Measurements from ENCODE around the gene MLLT1.
"Not testable (repeated sequence)": the region's sequence is repeated elsewhere in the genome, so short reads cannot be mapped to it uniquely, and the experiment has no call there.

The MLLT1 gene, protein sequence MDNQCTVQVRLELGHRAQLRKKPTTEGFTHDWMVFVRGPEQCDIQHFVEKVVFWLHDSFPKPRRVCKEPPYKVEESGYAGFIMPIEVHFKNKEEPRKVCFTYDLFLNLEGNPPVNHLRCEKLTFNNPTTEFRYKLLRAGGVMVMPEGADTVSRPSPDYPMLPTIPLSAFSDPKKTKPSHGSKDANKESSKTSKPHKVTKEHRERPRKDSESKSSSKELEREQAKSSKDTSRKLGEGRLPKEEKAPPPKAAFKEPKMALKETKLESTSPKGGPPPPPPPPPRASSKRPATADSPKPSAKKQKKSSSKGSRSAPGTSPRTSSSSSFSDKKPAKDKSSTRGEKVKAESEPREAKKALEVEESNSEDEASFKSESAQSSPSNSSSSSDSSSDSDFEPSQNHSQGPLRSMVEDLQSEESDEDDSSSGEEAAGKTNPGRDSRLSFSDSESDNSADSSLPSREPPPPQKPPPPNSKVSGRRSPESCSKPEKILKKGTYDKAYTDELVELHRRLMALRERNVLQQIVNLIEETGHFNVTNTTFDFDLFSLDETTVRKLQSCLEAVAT

DNA sequence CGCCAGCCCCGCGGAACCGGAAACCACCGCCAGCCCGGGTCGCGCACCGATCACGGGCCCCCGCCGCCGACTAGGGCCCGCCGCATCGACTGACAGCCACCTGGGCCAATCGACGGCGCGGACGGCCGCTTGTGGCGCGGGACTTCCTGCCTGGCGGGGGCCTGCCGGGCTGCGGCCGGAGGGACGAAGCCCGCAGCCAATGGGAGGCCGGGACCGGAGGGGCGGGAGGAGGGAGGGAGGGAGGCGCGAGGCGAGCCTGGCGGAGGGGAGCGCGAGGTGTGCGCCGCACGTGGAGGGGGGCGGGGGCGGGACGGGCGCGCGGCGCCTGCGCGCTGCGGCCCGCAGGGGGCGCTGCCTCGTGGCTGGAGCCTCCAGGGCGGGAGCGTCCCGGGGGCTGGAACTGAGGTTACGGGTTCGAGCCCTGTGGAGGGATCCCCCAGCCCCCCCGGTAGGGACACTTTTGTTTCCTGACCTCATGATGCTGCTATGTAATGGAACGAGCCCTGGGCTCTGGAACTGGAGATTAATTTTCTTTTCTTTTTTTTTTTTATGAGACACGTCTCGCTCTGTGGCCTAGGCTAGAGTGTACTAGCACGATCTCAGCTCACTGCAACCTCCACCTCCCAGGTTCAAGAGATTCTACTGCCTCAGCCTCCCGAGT is at the start of gene MLLT1:
Gene MLLT1 (minus strand): TSS at position 45 of the 661 bp plus-strand sequence. CDS start 191 bp downstream, outside the sequence.
- DNase-seq (ENCODE audit: low read depth) = peak; percentile 95

DNA sequence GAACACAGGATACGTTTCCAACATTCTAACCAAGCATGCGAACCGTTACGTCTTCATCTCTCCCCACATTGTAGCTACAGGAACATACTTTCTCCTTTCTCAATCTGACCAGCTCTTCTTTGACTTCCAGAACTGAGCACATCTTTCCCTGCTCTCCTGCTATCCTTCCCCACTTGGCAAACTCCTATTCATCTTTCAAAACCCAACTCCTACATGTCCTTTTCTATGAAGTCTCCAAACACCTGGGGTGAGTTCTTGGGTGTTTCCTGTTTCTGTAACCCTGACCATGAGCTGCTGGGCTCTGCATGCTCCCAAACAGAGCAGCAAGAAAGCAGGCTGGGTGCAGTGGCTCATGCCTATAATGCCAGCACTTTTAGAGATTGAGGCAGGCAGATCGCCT is 47.0 kb upstream of the MLLT1 start:
- DNase-seq (ENCODE audit: low read depth) = no peak

DNA sequence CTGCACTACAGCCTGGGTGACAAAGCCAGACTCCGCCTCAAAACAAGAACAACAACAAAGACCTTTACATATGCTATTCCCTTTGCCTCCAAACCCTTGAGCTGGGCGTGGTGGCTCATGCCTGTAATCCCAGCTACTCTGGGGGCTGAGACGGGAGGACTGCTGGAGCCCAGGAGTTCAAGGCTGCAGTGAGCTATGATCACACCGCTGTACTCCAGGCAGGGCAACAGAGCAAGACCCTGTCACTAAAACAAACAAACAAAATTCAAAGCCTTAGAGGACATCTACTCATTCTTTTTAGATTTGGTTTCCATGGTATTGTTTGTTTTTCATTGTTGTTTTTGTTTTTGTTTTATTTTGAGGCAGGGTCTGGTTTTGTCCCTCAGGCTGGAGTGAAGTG is 45.8 kb upstream of the MLLT1 start:
- DNase-seq (ENCODE audit: low read depth) = no peak

DNA sequence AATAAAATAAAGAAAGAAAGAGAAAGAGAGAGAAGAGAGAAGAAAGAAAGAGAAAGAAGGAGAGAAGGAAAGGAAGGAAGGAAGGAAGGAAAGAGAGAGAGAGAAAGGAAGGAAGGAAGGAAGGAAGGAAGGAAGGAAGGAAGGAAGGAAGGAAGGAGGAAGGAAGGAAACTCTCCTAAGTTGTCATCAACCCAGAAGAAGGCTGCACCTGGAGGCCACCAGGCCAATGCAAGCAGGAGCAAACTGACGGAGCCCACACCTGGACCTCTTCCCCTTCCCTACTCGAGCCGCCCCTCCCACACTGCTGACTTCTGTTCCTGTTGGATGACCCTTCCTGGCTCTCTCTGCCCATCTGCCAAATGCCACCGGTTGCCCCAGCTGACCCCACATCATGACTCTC is 45.0 kb upstream of the MLLT1 start:
- no peak for DNase-seq (ENCODE audit: low read depth)

DNA sequence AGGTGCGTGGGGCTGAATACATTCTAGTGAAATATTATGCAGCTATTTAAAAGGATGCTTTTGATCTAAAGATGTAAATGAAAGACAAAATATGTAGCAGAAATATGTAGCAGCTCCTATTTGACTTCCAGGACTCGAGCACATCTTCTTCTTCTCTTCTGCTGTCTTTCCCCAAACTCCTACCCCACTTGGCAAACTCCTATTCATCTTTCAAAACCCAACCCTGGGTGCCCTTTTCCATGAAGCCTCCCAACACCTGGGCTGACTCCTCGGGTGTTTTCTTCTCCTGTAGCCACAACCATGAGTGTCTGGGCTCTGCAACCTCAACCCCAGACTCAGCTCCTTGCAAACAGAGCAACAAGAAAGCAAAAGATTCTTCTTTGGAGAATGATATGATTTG is 42.5 kb upstream of the MLLT1 start:
- DNase-seq (ENCODE audit: low read depth) = no peak

DNA sequence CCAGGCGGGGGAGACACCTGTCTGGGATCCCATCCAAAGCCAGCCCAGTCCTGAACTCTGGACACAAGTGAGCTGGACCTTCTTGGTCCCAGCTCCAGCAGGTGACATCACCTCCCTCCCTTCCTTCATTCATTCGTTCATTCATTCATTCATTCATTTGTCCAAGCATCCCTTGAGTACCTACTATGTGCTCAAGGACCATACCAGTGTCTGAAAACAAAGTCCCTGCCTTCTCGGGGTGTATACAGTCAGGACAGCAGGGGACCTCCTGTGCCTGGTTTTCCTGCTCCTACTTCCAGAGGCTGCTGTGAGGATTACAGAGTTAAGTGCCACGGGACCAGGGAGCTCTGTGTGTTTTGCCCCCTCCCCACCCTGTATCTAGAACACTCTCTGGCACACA is 39.6 kb upstream of the MLLT1 start:
- DNase-seq (ENCODE audit: low read depth) = no peak

DNA sequence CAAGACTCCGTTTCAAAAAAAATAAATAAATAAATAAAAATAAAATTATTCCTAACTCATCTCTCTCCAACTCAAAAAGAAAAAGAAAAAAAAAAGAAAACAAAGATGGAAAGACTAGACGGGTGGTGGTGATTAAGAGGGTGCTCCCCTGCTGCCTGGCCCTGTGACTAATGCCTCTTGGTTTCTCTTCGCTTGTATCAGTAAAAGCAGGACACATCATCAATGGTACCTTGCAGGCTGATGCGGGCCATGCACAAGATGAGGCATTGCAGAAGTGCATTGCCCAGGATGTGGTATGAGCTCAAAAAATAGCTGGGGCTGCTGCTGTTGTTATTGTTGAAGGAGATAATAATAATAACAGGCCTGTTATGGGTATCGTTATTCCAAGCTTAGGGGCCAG is 39.0 kb upstream of the MLLT1 start:
- DNase-seq (ENCODE audit: low read depth) = peak; percentile 0

DNA sequence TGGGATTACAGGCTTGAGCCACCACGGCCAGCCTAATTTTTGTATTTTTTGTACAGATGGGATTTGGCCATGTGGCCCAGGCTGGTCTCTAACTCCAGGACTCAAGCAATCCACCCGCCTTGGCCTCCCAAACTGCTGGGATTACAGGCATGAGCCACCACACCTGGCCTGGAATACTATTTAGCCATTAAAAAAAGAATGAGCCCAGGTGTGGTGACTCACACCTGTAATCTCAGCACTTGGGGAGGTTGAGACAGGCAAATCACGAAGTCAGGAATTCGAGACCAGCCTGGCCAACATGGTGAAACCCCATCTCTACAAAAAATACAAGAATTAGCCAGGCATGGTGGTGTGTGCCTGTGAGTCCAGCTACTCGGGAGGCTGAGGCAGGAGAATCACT is 35.9 kb upstream of the MLLT1 start:
- not testable (repeated sequence) for DNase-seq (ENCODE audit: low read depth)

DNA sequence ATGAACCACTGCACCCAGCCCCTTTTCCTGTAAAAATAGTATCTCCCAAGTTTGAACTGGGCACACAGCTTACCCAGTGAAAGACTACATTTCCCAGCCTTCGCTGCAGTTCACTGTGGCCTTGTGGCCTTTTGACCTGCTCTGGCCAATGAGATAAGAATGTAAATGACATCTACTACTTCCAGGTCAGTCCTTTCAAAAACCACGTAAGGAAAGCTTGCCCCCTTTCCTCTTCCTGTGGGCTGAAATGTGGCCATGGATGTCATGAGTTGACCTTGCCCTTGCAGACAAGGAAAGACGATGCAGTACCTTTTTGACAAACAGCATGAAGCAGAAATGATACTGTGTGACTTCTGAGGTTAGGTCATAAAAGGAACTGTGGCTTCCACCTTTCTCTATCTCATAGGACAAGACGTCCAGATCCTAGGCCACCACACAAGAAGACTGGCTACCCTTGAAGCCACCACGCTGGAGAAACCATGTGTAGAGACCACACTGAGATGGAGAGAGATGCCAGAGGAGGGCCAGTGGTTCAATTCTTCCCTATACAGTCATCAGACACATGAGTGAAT is 33.7 kb upstream of the MLLT1 start:
- DNase-seq (ENCODE audit: low read depth) = no peak

DNA sequence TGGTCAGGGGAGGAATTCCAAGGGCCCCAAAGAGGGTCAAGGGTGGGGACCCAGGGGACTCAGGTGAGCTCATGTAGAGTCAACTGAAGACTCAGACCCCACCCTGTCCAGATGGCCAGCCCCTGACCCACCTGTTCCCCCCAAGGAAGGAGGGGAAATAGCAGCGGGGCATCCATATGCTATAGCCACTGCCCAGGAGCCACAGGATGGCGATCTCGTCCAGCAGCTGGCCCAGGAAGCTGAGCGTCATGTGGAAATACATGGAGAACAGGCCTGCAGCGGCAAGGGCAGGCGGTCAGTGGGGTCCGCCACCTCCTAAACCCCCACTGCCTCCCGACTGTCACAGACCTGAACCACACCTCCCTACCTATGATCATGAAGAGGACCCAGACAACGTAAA is 32.2 kb upstream of the MLLT1 start:
- DNase-seq (ENCODE audit: low read depth) = no peak

DNA sequence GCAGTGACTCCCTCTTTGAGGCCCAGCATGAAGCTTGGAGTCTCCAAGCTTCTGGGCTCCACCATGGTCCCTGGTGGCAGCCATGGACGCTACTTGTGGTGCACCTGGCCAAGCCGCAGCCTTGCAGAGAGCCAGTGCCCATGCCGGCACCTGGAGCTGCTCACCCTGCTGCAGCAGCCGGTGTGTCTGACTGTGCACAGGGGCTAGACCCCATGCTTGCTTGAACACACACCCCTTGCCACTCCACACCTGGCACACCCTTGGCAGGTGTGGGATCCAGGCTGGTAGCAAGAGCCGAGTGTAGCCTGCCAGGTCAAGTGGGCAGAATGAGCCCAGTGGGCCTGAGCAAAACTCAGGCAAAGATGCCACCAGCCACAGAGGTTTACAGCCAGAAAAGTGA is 18.6 kb upstream of the MLLT1 start:
- no peak for DNase-seq (ENCODE audit: low read depth)

DNA sequence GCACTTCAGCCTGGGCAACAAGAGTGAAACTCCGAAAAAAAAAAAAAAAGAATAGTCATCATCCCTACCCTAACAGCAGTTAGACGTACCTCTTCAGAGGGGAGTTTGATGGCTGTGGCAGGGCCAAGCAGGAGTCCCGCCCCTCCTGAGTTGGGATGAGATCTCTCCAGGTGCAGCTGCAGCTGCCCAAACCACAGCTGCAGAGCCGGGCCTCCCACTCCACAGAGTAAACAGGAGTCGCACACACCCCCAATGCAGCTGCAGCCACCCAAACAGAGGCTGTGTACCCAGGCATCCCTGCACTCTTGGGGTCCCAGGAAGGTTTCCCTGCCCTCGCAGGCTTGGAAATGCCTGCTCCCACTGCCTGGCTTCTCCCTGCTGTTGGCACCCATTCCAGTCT is 17.4 kb upstream of the MLLT1 start:
- no peak for DNase-seq (ENCODE audit: low read depth)

DNA sequence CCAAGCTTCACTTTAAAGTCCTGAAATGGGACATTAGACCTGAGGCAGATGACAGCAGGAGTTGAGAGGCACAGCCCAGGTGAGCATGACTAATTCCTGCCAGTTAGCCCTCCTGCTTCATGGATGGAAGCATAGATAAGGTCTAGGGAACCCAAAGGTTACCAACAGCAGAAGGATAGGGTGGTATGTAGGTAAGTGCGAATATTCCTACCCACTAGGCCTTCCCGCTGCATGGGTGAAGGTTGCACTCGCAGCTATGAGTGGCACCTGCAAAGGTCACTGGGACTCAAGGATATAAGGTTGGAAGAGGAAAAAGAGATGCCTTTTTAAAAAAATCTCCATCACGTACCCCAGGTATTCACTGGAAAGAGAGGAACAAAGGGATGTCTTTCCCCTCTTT is 12.2 kb upstream of the MLLT1 start:
- DNase-seq (ENCODE audit: low read depth) = no peak

DNA sequence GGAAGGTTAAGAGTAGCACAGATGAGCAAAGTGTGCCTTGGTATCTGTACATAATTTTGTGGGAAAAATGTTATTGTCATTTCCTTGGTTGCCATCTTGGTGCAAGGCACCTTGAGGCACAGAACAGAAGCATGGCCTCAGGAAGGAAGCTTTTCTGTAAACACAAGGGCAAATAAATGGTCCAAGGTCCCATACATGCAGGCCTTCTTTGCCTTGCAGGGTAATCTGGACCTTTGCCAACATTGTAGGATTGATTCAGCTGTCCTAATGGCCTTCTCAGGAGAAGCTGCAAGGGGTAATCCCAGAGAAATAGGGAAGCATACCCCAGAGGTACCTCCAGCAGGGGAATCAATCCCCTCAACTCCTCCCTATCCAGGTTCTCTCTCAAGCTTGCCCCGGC is 9.0 kb upstream of the MLLT1 start:
- DNase-seq (ENCODE audit: low read depth) = no peak

DNA sequence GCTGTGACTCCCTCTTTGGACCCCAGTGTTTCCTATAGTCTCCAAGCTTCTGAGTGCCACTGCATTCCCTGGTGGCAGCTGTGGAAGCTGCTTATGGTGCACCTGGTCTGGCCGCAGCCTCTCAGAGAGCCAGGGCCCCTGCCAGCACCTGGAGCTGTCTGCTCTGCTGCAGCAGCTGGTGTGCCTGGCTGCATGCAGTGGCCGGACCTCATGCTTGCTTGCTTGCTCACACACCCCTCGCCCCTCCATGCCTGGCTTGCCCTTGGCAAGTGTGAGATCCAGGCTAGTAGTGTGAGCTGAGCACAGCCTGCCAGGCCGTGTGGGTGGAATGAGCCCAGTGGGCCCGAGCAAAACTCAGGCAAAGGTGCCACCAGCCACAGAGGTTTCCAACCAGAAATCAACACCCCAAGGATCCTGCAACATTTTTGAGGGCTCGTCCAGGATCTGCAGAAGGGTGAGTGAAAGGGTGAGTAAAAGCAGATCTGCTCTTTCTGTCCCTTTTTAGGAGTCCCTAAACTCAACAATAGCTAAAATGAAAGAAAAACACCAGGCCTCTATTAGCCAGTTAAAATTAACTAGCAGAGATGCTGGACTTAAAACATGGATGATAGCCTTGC is 7.6 kb upstream of the MLLT1 start:
- no peak for DNase-seq (ENCODE audit: low read depth)

DNA sequence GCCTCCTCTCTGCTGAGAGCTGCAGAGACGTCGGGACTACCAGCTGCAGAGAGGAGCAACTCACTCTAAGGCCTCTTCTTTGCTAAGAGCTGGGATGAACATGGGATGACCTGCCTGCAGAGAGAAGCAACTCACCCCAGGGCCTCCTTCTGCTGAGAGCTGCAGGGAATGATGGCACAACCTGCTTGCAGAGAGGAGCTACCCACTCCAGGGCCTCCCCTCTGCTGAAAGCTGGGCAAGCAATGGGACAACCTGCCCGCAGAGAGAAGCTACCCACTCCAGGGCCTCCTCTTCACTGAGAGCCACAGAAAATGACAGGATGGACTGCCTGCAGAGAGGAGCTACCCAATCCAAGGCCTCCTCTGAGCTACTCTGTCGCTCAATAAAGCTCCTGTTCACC is 6.9 kb upstream of the MLLT1 start:
- no peak for DNase-seq (ENCODE audit: low read depth)

DNA sequence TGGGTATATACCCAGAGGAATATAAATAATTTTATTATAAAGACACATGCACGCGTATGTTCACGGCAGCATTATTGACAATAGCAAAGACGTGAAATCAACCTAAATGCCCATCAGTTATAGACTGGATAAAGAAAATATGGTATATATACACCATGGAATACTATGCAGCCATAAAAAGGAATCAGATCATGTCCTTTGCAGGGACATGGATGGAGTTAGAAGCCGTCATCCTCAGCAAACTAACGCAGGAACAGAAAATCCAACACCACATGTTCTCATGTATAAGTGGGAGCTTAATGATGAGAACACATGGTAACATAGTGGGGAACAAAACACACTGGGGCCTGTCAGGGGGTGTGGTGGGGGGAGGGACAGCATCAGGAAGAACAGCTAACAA is 2.6 kb upstream of the MLLT1 start:
- not testable (repeated sequence) for DNase-seq (ENCODE audit: low read depth)

DNA sequence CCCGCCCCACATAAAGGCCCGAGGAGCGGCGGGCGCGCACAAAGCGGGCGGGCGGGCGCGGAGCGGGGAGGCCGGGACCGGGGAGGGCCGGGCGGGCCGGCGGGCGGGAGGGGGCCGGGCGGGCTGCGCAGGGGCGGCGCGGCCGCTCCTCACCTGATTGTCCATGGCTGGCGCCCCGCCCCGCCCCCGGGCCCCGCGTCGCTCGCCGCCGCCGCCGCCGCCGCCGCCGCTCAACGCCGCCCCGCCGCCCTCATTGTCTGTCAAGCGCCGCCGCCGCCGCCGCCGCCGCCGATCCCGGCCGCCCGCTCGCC is 200 bp downstream of the MLLT1 start:
- DNase-seq (ENCODE audit: low read depth) = no peak

DNA sequence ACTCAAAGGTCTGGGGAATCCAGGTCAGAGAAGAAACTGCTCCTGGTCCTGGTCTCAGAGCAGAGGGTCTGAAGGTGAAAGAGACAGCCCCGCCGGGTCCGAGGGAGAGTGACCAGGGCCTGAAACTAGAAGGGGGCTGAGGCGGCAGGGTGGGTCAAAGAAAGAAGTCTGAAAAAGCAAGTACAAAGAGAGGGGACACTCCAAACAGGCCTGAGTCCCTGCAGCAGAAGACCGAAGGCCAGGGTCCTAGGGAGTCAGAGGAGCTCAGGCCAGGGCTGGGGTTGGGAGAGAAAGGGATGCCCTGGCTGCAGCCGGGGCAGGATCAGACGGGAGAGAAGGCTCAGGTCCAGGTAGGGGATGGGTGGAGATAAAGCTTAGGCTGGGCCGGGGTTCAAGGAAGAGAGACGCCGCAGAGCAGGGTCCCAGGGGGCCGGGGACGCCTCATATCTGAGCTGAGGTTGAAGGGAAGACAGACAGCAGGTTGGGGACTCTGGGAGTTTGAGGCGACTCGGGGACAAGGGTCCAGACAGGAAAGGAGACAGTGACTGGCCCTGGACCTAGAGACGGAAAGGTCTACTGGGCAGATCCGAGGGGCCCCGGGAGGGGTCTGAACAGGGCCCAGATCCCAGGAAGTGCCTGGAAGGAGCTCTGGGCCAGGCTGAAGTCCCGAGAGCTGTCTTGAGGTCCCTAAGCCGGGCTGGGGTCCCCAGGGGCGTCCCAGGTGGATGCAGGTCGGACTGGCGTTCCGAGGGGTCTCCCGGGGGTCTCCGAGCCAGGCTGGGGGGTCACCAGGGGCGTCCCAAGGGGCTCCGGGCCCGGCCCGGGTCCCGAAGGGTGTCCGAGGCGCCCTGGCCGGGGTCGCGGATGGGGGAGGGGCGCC is 795 bp downstream of the MLLT1 start:
- DNase-seq (ENCODE audit: low read depth) = no peak

DNA sequence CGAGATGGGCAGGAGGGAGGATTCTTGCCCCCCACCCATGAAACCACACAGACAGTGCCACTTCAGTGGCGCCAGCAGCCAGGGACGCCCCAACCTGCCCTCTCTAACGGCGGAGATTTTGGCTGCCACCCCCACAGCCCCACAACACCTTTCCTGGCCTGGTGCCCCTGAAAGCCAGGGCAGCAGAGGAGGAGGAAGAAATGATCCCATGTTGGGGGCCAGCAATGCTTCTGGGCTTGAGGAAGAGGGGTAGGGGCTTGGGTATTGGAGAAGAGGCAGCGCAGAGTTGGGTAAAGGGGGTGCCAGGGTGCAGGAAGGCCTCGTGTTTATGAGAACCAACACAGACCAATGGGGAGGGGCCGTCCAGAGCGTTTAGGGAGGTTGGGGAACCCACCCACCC is 1.7 kb downstream of the MLLT1 start:
- DNase-seq (ENCODE audit: low read depth) = no peak

DNA sequence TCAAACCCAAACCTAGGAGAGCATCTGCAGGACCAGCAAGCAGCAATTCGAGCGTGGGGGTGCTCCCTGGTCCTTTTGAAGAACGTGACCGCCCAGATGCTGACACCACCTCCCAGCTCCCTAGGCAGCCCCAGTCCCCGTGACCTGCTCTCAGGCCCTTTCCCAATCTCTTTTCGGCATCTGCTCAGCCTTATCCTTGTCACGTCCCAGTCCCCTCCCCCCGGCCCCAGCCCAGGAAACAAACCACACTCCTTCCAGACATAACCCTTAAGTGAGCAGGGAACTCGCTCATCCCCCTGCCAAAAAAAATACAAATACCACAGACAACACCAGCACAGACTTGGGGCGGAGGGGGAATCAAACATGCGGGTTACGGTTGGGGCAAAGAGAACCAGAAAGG is 3.3 kb downstream of the MLLT1 start:
- peak; percentile 78 for DNase-seq (ENCODE audit: low read depth)

Data from stromal cell of bone marrow (primary cell).